ENCODE data around the gene LAMA3.

GRCh38 chr18:23897733-23898132 is 208.5 kb downstream of the LAMA3 start:
- TF ChIP-seq CTCF (IDR thresholded peaks at IDR 0.05): no peak
- no peak for TF ChIP-seq POLR2AphosphoS5 (IDR thresholded peaks at IDR 0.05; ENCODE audit: insufficient read depth in 1 of 2, low read depth in 1 of 2)
- no peak for TF ChIP-seq POLR2A (IDR thresholded peaks at IDR 0.05)
